HG03139 (cell line): ENCODE results near the gene BBS1.
"Not testable (repeated sequence)": the region's sequence is repeated elsewhere in the genome, so short reads cannot be mapped to it uniquely, and the experiment has no call there.

Source experiments
- ATAC-seq: cut with Tn5 transposase; IDR thresholded peaks from one replicate; pipeline ENCODE4 v1.9.1; 2021; ENCODE audit not compliant: unreplicated experiment

BBS1 gene

DNA sequence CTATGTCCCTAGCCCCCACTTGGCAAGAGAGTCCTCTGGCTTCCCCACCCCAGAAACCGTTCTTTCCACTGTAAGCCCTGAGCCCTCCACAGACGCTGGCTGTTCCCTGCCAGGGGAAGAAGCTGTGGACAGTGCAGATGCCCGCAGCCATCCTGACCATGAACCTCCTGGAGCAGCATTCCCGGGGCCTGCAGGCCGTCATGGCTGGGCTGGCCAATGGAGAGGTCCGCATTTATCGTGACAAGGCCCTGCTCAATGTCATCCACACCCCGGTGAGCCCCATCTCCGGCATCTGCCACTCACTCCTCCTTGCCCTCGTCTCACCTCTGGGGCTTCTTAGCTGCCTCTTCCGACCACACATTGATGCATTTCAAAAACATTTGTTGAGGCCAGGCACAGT, 13.2 kb downstream of the BBS1 start:
- no peak for ATAC-seq

DNA sequence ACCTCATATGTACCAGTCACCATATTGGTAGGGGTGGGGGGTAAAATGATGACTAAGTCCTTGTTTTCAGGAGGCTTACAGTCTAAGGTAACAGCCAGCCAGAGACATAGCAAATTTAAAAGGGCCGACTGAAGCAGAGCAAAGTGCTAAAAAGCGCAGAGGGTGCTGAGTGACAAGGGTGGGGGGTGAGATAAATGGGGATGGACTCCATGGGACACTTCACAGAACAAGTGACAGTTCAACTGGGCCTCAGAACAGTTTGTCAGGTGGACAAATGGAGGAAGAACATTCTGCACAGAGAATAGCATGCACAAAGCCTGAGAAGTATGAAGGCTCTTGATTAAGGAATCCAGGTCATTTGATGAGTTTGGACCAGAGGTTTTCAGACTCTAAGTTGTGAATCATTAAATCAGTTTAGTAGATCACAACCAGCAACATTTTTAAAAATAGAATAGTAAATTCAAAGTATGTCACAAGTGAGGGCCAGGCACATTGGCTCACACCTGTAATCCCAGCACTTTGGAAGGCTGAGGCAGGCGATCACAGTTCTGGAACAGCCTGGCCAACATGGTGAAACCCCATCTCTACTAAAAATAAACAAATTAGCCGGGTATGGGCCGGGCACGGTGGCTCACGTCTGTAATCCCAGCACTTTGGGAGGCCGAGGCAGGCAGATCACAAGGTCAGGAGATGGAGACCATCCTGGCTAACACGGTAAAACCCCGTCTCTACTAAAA, 14.0 kb downstream of the BBS1 start:
- no peak for ATAC-seq

DNA sequence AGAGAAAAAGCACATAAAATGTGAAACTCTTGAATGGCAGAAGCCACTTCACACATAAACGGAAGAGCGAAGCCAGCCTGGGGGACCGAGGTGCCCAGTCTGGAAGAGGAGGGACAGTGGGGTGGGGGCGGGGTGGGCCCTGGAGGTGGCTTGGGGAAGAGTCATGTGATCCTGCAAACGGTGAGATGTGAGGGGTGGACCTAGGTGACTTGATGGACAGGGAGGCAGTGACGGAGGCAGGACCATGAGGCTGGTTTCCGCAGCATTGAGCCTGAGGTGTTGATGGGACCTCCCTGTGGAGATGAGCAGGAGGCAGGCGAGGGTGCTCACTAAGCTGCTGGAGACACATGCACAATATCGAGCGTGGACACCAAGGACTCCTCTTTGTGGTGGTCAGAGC, 18.6 kb downstream of the BBS1 start:
- ATAC-seq, result no peak

DNA sequence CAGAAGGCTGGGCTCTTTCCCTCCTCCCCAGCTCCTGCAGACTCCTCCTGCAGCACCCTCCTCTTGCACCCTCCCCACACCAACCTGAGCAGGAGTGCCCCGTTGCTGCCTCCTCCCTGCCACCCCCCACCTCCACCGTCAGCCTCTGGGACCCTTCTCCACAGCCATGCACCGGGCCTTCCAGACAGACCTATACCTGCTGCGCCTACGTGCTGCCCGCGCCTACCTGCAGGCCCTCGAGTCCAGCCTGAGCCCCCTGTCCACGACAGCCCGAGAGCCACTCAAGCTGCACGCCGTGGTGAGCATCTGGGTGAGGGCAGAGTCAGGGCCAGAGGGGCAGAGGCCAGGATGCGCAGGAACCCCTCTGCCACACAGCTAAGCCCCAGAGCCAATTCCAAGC, 19.2 kb downstream of the BBS1 start:
- ATAC-seq, result no peak

DNA sequence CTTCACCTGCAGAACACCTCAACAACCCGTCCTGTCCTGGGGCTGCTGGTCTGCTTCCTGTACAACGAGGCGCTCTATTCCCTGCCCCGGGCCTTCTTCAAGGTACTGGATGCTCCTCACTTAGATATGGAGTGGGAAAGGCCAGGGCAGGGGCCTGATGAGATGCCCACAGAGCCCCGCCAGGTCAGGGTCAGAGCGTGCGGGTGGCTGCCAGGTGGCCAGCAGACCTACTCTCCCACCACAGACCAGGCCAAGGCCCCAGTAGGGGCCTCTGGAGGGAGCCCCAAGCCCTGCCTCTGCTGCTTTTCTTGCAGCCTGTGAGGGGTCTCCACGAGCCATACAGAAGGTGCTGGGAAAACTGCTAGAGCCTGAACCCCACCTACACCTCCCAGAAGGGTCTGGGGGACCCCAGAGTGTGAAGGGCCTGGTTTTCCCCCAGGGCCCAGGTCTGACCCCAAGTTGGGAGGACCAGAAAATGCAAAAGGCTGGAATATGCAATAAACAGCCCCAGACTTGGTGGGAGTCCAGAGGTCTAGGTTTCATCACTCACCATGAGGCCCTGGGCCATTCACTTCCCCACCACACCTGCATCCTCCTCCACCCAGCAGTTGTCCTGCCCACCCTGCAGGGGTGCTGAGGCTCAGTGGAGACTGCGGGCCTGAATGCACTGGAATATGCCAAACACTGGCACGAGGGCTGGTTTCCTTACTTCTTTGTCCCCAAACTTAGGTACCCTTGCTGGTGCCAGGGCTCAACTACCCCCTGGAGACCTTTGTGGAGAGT, 20.7 kb downstream of the BBS1 start:
- no peak for ATAC-seq

DNA sequence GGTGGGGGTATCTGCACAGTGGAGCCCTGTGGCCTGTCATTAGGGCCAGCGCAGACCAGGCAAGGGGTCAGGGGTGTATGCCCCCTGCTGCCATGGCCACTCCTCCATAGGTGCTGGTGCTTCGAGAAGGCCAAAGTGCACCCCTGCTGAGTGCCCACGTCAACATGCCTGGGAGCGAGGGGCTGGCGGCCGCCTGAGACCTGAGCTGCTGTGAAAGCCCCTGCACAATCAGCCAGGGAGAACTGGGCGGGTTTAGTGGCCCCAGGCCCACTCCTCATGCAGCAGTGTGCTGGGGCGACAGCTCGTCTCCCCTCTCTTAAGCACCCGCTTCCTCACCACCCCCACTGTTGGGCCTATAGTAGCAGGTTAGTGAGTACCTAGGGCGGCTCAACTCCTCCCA, 21.4 kb downstream of the BBS1 start:
- ATAC-seq, result no peak

DNA sequence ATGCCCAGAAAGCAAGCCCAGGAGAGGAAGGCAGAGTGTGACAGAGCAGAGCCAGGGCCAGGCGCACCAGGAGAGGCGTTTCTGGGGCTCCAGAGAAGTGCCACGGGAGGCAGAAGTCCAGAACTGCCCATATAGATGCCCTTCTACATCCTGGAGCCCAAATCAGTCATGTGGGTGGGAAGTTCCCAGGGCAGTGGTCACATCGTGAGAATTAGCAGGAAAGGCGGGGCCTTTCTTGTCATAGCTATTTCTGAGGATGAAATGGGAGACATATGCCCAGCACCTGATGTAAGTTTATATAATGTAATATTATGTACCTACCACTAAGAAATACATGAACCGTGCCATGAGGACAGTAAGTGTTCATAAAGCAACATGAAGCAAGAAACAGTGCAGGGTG, 22.3 kb downstream of the BBS1 start:
- no peak for ATAC-seq

DNA sequence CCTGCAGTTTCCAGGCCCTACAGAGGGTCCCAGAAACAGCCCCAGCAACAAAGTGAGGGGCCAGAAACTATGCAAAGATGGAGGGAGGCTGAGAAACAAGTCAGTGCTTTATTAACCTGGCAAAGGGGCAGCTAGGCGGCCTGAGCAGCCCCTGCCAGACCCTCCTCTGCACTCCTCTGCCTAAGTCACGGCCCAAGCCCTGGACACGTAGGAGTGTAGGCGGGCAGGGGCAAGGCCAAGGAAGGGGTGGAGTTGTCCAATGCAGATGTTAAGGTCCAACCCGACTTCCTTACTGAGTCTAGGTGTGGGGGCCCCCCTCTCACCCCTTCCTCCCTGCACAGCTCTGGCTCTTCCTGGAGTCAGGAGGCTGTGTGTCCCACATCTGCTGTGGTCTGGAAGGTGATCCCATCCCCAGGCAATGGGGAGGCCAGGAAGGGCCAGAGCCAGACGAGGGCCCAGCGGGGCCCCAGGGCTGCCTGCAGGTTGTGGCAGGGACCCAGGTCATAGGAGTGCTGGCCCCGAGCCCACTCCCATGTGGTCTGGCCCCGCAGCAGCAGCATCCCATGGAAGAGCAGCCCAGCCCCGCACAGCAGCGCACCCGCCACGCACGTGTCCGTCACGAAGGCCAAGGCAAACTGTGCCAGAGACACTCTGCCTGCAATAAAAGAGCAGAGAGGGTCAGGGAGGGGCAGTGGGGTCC, 28.9 kb downstream of the BBS1 start:
- no peak for ATAC-seq

DNA sequence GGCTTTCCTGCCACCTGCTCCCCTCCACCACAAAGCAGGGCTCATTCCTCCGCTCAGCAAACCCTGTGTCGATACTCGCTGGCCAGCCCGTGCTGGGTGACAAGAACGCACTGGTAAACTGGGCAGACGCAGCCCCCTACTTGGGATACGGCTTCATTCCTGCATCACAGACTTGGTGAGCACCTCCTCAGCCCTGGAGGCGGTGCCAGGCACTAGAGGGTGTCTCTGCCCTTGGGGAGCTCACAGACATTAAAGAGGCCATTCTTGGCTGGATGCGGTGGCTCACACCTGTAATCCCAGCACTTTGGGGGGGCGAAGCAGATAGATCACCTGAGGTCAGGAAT, 29.4 kb downstream of the BBS1 start:
- no peak for ATAC-seq

DNA sequence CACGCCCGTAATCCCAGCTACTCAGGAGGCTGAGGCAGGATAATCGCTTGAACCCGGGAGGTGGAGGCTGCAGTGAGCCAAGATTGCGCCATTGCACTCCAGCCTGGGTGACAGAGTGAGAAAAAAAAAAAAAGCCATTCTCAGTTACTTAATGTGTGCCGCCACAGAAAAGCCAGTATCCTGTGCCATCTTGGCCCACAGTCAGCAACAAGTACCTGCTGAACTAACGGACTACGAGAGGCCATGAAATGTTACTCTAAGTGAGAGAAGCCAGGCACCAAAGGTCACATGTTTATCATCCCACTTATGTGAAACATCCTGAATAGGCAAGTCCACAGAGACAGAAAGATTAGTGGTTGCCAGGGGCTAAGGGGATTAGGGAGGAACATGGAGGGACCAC, 30.2 kb downstream of the BBS1 start:
- ATAC-seq, result not testable (repeated sequence)

DNA sequence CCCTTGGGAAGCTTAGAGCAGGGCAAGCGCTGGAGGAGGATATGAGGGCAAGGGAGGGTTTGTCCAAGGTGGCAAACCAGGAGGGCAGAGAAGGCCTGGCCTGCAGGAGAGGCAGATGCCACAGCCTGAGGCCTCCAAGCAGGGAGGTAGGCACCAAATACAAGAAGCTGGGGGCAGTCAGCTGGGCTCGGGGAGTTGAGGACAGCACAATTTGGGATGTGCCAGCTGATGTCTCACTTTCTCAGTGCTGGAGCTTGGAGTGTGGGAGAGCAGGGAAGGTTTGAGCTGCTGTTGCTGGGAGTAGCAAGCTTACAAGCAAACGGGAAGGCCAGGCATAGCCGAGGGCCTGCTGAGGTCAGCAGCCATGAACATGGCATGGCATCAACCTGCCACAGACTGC, 31.5 kb downstream of the BBS1 start:
- ATAC-seq, result no peak

DNA sequence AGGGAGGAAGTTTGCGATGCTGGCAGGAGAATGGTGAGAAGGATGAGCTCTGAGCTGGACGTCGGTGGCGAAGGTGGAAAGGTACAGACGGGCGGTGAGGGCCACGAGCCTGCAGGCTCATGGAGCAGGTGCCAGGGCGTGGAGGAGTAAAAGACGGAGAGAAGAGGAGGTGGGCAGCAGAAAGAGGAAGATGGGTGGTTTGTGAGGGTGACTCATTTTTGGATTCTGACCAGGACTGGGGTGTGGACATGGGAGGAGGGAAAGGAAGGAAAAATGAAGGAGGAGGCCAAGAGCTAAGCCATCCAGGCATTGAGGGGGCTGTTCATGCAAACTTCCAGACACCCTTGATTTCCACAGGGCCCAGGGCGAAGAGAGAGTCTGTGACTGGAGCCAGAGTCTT, 31.9 kb downstream of the BBS1 start:
- ATAC-seq, result no peak

DNA sequence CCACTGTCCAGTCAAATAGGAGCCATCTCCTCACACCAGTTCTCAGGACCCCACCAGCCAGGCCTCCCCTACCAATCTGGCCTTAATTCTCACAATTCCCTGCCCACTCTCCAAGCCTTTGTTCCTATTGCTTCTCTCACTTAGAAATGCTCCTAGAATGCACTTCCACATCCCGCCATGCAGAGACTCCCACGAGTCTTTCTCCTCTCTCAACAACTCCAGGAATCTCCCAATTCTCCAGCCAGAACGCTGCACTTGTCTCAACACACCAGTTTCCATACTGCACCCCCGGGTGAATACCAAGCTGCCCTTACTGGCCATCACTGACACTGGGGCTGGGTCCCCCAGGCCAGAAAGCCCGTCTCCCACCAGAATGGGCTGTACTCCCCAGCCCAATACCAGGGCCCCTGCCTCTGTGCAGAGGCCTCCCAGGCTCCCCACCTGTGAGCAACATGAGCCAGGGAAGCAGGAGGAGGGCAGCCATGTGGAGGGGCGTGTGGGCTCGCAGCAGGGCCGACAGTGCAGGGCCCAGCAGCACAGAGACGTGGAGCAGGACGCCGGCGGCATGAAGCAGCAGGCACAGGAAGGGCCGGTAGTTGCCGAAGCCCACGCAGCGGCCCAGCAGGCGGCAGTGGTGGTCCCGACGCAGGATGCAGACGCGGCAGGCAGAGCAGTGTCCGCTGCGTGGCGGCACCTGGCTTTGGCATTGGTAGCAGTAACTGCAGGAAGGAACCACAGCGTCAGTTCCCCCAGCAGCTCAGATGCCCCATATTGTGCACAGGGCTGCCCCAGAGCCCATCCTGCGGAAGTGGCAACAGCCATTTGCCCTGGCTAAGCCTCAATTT, 33.0 kb downstream of the BBS1 start:
- ATAC-seq, result peak; percentile 36

DNA sequence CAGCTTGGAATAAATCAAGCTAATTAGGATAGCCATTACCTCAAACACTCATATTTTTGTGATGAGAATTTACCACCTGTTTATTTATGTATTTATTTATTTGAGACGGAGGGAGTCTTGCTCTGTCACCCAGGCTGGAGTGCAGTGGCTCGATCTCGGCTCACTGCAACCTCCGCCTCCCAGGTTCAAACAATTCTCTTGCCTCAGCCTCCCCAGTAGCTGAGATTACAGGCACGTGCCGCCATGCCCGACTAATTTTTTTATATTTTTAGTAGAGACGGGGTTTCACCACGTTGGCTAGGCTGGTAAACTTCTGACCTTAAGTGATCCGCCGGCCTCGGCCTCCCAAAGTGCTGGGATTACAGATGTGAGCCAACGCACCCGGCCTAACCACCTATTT, 34.5 kb downstream of the BBS1 start:
- ATAC-seq, result not testable (repeated sequence)

DNA sequence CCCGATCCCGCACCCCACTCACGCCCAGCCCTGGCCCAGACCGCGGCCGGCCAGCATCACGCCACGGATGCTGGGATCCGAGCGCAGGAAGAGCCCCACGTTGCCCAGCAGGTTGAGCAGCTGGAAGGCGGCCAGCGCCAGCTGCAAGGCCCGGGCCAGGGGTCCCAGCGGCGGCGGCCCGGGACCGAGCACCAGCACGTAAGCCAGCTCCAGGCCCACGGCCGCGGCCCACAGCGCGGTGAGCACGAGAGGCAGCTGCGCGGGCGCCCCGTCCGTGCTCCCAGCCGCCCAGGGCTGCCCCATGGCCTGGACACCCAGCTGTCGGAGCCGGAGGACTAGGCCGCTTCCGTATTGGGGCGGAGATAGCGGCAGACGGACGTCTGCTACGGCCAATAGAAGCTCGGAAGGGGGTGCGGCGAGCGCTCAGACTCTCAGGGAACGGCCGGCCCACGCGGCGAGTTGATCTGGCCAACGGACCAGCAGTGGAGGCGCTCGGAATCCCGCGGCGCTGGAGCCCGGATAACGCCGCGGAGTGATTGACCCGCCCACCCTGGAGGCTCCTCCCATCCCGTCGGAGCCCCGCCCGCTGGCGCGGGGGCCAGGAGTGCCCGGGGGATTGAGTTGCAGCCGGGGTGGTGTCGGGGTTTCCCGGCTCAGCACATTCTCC, 35.4 kb downstream of the BBS1 start, which contains the start of gene ZDHHC24:
ZDHHC24 (minus strand) TSS at position 348 of the 667 bp plus-strand sequence; CDS start at position 303, 45 bp downstream.
- ATAC-seq, result peak; percentile 79

DNA sequence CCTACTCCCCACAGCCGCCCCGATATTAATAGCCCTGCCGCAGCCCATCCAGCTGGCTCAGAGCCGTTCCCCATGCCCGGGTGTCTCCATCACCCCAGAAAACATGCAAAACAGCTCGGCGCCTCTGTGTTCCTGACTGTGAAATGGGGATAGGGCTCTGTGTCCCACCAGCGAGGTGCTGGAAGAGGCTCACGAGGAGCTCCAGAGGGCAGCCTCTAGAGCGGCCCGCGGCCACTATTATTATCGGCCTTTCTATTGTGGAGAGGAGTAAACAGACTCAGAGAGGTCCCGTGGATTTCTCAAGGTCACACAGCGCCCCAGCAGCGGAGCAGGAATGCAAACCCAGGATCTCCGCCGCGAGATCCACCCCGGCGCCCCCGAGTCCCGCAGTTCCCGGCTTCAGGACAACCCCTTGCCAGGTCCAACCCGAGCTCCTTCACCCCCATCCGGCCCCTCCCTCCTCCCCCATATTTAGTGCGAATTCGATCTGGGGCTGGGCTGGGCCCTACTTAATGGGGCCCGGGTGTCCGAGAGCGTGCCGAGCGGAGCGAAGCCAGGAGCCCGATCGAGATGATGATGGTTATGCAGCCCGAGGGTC, 36.0 kb downstream of the BBS1 start, which contains the start of gene ACTN3:
ACTN3 (plus strand) TSS at position 536 of the 598 bp plus-strand sequence; CDS start at position 571, 35 bp downstream.
- no peak for ATAC-seq

DNA sequence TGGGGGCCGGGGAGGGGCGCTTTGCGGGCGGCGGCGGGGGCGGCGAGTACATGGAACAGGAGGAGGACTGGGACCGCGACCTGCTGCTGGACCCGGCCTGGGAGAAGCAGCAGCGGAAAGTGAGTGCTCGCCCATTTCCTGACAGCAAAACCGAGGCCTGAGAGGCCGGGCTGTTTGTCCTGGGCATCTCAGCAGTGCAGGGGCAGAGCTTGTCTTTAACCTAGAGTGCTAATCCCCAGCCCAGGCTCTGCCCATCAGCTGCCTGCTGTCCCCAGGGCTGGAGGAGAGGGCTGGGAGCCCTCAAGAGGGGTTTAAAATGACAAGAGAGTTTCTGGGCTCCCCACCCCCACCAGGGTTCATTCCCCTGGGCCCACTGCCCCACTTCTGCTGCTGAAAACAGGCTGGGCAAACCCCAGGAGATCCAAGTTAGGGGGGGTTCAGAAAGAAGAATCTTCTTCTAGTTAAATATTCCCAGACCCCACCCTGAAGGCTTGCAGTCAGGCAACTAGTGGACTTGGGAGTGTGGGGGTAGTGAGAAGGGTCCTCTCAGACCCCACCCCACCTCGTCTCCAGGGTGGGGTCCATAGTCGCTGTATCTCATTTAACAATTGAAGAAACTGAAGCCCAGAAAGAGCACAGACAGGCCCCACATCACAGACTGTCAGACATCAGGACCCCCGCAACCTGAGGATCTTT, 36.7 kb downstream of the BBS1 start:
- no peak for ATAC-seq

DNA sequence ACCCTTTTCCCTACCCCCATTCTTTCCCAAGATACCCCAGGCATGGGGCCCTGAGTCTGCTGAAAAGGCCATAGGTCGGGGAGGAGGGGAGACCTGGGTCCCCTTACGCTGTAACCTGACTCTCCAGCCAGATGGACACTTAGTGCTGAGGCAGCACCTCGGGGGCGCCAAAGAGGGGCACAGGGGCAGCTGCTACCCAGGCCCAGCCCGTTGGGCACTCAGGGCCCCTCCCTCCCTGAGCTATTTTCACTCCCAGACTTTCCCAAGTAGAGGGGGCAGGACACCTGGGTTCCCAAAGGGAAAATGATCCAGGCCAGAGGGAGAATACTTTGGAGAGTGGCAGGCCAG, 37.2 kb downstream of the BBS1 start:
- no peak for ATAC-seq

DNA sequence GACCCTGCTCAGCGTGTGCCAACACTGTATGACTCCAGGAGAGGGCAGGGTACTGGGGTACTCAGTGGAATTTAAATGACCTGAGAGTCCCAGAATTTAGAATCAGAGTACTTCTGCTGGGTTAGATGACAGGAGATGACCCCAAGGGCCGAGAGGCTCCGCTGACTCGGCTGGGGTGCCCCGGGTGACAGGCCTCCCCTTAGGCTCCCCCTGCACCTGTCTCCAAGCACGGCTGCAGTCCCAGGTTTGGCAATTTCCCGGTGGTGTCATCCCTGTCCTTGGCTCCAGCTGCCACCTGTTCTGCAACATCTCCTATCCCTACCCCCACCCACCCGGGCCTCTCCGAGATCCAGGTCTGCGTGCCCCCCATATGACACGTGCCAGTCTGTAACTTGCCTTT, 37.6 kb downstream of the BBS1 start:
- no peak for ATAC-seq
